GM10847 (cell line): ENCODE results near the gene LAG3.

ENCODE experiments used
- POLR2A ChIP-seq: IDR thresholded peaks from 2 replicates; pipeline ENCODE4 v1.6.1; 2011; ENCODE audit not compliant: insufficient read length; ENCODE audit errors: extremely low read depth

LAG3 gene

DNA sequence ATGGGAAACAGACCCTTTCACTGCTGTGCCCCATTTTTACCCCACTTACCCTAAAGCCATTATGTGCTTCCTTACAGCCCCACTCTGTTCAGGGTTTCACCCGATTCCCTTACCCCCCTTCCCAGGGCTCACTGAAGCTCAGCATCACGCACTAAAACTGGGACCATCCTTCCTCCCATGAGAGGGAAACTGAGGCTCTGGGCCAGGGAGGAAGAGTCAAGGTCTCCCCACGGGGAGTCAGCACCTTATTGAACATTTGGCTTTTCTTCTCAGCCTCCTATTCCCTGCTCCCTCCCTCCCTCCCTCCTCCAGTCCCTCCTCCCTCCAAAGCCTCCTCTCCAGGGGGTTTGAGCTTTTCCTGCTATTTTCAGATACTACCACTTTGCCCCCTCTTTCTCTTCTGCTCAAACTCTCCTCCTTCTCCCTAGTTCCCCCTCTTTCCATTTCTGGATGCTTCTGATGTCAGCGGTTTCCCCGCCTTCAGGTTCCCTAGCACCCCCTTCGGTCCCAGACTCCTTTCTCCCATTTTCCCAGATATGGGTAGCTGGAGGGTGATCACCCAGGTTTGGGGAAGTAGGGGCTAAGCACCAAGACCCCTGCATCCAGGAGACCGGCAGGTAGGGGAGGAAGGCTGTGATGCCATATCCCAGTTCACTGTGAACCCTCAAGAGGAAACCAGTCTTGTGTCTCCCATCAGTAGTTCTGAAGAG lies 50.3 kb downstream of the LAG3 start:
- no peak for TF ChIP-seq POLR2A

DNA sequence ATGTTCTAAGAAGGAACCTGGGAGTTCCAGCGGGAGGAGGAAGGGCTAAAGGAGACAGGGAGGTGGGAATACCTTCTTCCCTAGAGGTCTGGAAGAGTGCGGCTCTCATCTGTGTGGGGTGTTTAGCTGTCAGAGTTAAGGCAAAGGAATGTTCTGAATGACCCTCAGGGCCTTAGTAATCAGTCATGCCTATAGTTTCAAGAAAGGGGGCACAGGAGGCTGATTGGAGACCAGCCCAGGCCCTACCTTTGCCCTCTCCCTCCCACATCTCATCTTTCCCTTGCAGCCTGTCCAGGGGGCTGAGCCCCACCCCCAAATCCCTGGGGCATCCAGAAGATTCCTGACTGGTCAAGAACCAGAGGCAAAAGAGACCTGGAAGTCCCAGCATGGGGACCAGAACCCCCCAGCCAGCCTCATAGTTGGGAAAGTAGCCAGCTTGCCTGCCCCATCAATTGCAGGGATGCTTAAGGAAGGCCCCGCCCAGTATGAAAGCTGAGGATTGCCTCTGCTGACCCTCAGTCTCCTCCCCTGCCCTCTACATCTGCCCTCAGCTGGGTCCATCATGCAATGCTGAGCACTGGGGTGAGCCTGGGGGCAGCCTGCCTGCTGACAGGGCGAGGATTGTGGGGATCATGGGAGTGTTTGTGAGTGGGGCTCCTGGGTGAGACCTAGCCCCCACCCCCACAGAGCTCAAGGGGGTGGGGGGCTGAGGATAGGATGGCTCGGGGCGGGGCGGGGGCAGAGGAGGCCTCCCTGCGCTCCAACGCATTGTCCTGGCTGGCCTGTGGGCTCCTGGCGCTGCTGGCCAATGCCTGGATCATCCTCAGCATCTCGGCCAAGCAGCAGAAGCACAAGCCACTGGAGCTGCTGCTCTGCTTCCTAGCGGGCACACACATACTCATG lies 51.1 kb downstream of the LAG3 start:
- TF ChIP-seq POLR2A = no peak

DNA sequence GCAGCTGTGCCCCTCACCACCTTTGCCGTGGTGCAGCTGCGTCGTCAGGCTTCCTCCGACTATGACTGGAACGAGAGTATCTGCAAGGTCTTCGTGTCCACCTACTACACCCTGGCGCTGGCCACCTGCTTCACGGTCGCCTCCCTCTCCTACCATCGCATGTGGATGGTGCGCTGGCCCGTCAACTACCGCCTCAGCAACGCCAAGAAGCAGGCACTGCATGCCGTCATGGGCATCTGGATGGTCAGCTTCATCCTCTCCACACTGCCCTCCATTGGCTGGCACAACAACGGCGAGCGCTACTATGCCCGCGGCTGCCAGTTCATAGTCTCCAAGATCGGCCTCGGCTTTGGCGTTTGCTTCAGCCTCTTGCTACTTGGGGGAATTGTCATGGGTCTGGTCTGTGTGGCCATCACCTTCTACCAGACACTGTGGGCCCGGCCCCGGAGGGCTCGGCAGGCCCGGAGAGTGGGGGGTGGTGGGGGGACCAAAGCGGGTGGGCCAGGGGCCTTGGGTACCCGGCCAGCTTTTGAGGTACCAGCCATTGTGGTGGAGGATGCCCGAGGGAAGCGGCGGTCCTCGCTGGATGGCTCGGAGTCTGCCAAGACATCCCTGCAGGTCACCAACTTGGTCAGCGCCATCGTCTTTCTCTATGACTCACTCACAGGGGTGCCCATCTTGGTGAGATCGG lies 51.9 kb downstream of the LAG3 start:
- TF ChIP-seq POLR2A = no peak

DNA sequence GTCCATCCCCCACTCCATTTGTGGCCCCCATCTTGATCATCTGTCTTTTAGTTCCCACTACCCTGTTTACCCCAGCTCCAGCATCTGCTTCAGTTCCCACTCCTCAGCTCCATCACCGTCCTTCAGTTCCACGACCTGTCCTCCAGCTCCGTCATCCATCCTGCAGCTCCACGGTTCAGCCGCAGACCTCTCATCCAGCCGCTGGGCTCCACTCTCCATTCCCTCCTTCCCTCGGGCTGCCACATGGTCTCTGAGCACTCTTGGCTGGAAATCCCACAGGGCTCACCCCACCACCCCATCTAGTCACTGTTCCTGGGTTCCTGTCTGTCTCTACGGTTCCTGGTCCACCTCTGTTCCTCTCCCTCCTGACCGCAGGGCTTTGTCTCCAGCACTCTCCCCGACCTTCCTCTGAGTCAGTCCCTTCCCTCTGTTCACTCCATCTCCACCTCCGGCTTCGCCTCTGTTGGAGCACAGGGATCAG lies 52.6 kb downstream of the LAG3 start:
- no peak for TF ChIP-seq POLR2A

DNA sequence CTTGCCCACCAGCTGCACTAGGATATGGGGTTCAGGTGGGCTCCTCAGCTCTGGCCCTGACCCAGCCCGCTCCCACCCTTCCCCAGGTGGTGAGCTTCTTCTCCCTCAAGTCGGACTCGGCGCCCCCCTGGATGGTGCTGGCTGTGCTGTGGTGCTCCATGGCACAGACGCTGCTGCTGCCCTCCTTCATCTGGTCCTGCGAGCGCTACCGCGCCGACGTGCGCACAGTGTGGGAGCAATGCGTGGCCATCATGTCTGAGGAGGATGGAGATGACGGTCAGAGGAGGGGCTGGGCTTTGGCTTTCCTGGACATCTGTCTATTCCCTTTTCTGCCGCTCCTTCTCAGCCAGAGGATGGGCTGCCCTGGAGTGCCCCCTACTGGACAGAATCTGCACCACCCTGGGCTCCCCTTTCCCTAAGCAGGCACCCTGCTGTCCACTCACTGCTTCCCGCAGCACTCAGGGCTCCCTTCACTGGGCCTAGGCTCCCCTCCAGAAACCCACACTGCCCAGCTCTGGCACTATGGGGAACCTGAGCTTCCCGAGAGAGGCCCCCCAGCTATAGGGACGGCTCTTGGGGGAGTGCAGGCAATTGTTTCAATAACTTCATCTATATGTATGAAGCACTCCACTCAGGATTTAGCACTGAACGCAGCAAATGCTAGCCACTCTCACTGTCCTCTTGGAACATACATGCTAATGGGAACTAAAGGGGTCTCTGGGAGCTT lies 53.2 kb downstream of the LAG3 start:
- TF ChIP-seq POLR2A = no peak

DNA sequence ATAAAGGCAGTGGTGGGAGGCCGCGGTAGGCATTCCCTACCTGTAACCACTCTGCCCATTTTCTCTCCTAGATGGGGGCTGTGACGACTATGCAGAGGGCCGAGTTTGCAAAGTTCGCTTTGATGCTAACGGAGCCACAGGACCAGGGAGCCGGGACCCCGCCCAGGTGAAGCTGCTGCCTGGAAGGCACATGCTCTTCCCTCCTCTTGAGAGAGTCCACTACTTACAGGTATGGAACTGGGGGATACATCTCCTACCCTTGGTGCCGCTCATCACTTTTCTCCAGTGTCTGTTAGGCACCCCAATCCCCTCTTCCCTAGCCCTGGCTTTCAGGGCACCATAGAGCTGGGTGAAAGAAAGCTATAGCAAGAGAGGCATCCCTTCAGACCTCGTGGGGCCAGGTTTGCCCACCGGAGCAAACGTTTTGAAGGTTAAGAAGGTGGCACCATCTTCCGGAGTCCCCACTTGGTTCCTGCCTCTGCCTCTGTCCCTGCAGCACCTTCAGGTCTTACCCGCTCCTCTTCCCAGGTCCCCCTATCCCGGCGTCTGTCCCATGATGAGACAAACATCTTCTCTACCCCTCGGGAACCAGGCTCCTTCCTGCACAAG lies 53.9 kb downstream of the LAG3 start:
- no peak for TF ChIP-seq POLR2A

DNA sequence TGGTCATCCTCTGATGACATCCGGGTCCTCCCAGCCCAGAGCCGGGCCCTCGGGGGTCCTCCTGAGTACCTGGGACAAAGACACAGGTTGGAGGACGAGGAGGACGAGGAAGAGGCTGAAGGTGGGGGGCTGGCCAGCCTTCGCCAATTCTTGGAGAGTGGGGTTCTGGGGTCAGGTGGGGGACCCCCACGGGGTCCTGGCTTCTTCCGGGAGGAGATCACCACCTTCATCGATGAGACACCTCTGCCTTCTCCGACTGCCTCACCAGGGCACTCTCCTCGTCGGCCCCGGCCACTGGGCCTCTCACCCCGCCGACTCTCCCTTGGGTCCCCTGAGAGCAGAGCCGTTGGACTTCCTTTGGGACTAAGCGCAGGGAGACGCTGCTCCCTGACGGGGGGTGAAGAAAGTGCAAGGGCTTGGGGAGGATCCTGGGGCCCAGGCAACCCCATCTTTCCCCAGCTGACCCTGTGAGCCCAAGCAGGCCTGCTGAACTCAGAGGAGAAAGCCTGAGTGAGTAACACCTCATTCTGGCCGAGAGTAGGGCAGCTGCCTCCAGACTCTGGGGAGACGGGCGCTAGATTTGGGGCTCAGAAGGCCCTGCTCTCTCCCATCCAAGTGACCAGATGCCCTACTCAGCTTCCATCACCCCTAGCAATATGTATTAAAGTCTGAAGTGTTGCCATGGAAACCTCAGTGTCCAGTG lies 54.6 kb downstream of the LAG3 start:
- TF ChIP-seq POLR2A = no peak

DNA sequence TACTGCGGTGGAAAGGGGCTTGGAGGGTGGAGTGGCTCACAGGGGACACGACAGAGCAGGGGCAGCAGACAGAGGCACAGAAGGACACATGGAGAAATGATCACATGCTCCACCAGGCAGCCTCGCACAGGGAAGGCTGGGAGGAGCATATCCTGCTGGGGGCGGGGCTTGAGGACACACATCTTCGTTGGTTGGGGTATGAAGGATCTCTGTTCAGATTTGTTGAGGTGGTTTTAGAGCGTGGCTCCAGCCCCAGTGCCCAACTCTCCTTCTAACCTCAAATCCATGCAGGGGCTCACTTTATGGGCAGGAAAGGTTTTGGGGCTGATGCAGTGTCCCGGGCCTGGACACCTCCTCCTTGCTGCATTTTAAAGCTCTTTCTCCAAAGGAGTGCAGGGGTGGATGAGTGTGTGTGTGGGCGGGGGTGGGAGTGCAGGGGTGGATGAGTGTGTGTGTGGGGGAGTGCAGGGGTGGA lies 55.2 kb downstream of the LAG3 start:
- no peak for TF ChIP-seq POLR2A
